Neutrophil (primary cell): ENCODE data around the gene SLC39A7.

ENCODE experiments used
- H3K27ac ChIP-seq: fragments of 200-600 bp; sonication (generic); 2 replicates; pipeline ENCODE4 v1.5.1; 2016; ENCODE audit warnings: mild to moderate bottlenecking, moderate library complexity
- H3K27me3 ChIP-seq: fragments of 200-600 bp; sonication (generic); 2 replicates; pipeline ENCODE4 v1.6.0; 2016; ENCODE audit warnings: mild to moderate bottlenecking
- H3K36me3 ChIP-seq: fragments of 200-600 bp; sonication (generic); 2 replicates; pipeline ENCODE4 v1.5.1; 2017
- H3K4me1 ChIP-seq, 2 experiments: fragments of 200-600 bp in 1 of 2; sonication (generic) in 1 of 2; 1 replicate in 1 of 2; 2 replicates in 1 of 2; pipeline versions ENCODE4 v1.5.1 to v1.6.1; 2013 to 2016; ENCODE audit warnings: low read depth in 1 of 2, low read length in 1 of 2, mild to moderate bottlenecking in 1 of 2, moderate library complexity in 1 of 2; ENCODE audit not compliant: control insufficient read depth in 1 of 2, insufficient read depth in 1 of 2
- H3K4me3 ChIP-seq, 2 experiments: fragments of 200-600 bp in 1 of 2; sonication (generic) in 1 of 2; 1 replicate in 1 of 2; 2 replicates in 1 of 2; pipeline ENCODE4 v1.5.1; 2013 to 2016; ENCODE audit warnings: low read depth in 1 of 2, low read length in 1 of 2, mild to moderate bottlenecking in 1 of 2, moderate library complexity in 1 of 2
- H3K9me3 ChIP-seq: fragments of 200-600 bp; sonication (generic); 2 replicates; pipeline ENCODE4 v1.5.1; 2016
- CTCF ChIP-seq: fragments of 200-600 bp; sonication (generic); IDR thresholded peaks from 2 replicates; pipeline ENCODE4 v1.5.1; 2016; ENCODE audit warnings: antibody characterized with exemption

SLC39A7 gene

DNA sequence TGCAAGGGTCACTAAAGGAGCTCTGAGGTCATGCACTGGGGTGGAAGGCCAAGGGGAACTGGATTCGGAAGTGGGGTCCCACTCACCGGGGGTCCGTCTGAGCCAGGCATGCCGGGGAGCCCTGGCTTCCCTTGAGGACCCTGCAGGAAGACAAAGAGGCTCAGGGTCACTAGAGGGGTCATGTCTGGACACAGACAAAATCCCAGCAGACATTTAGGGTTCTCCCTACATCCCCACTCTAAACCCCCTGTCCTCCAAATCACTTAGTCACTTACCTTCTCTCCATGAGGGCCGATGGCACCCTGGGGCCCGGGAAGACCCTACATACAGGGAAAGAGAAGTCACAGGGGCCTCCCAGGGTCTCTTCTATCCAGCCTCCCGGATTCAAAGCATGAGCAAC is 23.8 kb upstream of the SLC39A7 start:
- no peak overlapping the region for H3K4me3 ChIP-seq
- no peaks in the 10 kb centered on the region for H3K9me3 ChIP-seq
- no peak overlapping the region for H3K27ac ChIP-seq
- H3K36me3 ChIP-seq: no peaks in the 10 kb centered on the region
- no peaks in the 10 kb centered on the region for H3K4me1 ChIP-seq
- TF ChIP-seq CTCF: no peak
- H3K27me3 ChIP-seq: peaks cover 11% of the 10 kb centered on the region

- H3K27me3 ChIP-seq: peaks cover 11% of the 10 kb centered on the region
- no peak for TF ChIP-seq CTCF
- H3K4me1 ChIP-seq: peaks cover 0 to under 1% of the 10 kb centered on the region in 2 experiments
- H3K27ac ChIP-seq: no peak overlapping the region
- no peak overlapping the region for H3K4me3 ChIP-seq
- no peaks in the 10 kb centered on the region for H3K9me3 ChIP-seq
- no peaks in the 10 kb centered on the region for H3K36me3 ChIP-seq
These were observed 22.9 kb upstream of the SLC39A7 start for GRCh38 chr6:33177552-33178446.

DNA sequence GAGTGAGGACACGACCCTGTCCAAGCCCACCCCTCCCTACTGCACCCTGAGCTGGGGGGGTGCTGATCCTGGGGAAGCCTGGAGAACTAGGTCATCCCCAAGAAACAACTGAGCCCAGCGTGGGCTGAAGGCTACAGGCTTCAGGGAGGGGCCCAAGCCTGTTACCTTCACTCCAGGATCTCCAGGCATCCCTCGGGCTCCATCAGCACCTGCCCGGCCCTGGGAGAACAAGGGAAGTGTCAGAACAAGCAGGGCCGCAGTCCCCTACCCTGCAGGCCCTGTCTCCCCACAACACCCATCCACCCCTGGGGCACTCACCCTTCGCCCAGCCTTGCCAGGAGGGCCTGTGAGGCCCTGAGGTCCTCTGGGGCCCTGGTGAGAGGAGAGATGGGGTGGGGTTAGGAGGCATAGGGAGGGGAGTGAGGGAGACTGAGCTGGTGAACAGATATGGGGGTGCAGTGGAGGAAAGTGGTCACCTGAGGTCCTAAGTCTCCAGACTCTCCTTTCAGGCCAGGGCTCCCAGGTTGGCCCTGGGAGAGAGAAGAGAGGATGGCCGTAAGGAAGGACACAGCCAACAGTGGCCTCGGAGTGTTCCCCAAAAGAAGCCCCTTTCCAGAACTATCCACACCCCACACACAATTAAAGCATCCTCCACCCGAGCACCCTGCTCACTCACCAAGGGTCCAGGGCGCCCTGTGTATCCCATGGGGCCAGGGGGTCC is 21.8 kb upstream of the SLC39A7 start:
- Histone ChIP-seq H3K27ac (no peak overlapping the region), H3K36me3 (no peaks in the 10 kb centered on the region), H3K4me3 (no peak overlapping the region), H3K9me3 (no peaks in the 10 kb centered on the region), H3K27me3 (peaks cover 11% of the 10 kb centered on the region), H3K4me1 (peaks cover 5 to 12% of the 10 kb centered on the region in 2 experiments)
- no peak for TF ChIP-seq CTCF

DNA sequence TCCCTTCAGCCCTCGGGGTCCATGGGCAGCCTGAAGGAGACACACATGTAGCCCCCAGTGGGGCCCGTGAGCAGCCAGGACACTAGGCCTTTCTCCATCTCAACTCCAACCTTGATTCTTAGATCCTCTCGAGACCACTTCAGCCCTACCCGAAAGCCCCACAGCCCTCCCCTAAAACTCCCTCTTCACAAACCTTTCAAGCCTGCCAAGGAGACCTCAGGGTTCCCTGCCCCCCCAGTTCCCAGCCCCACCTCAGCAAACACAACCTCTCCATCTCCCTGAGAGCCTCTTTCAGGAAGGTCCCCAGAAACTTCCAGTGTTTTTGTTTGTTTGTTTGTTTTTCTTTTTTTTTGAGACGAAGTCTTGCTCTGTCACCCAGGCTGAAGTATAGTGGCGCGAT is 19.5 kb upstream of the SLC39A7 start:
- Histone ChIP-seq H3K9me3 (no peaks in the 10 kb centered on the region), H3K27ac (no peak overlapping the region), H3K36me3 (no peaks in the 10 kb centered on the region), H3K4me1 (peaks cover 5 to 14% of the 10 kb centered on the region in 2 experiments), H3K4me3 (no peak overlapping the region), H3K27me3 (peaks cover 11% of the 10 kb centered on the region)
- no peak for TF ChIP-seq CTCF

GRCh38 chr6:33183071-33183683 is 17.5 kb upstream of the SLC39A7 start:
- no peaks in the 10 kb centered on the region for H3K36me3 ChIP-seq
- H3K4me3 ChIP-seq: peak overlapping the region in 1 of 2 experiments; percentile 10
- no peaks in the 10 kb centered on the region for H3K9me3 ChIP-seq
- peaks cover 31% of the 10 kb centered on the region for H3K27me3 ChIP-seq
- TF ChIP-seq CTCF: no peak
- peak overlapping the region; percentile 60 for H3K27ac ChIP-seq
- peaks cover 5 to 14% of the 10 kb centered on the region in 2 experiments for H3K4me1 ChIP-seq
